HepG2 (cell line): ENCODE results near the gene ZNF19. TPM values are rescaled to one million over a fixed set of nuclear protein-coding genes. Genes with fewer than 3 reads are reported as not detected.

Experiments
- BCLAF1 ChIP-seq: fragments of 450-650 bp; IDR thresholded peaks from 2 replicates; pipeline ENCODE4 v1.6.1; 2017; ENCODE audit warnings: mild to moderate bottlenecking
- CREB1 ChIP-seq, 2 experiments: fragments of 450-650 bp in 1 of 2; IDR thresholded peaks; 2 replicates each; pipeline ENCODE4 v1.6.1; 2016 to 2017; ENCODE audit warnings: control low read depth in 1 of 2, mild to moderate bottlenecking in 1 of 2, missing compliant biosample characterization in 1 of 2, missing genetic modification characterization in 1 of 2
- FOXP1 ChIP-seq, 2 experiments: fragments of 450-650 bp in 1 of 2; IDR thresholded peaks; 2 replicates each; pipeline ENCODE4 v1.6.1; 2017 to 2018; ENCODE audit warnings: antibody characterized with exemption in 1 of 2
- MAZ ChIP-seq, 2 experiments: sonication (generic) in 1 of 2; formaldehyde crosslinking in 1 of 2; IDR thresholded peaks; 2 replicates each; pipeline versions ENCODE4 v1.5.0 to v1.6.1; 2012 to 2020; ENCODE audit warnings: low read depth in 2 of 2, mild to moderate bottlenecking in 2 of 2, borderline replicate concordance in 1 of 2, improper control_type of control experiment in 1 of 2, low read length in 1 of 2, missing genetic modification reagents in 1 of 2, moderate library complexity in 1 of 2
- PCBP2 ChIP-seq: fragments of 200-400 bp; formaldehyde crosslinking; optimal IDR thresholded peaks from 2 replicates; pipeline ENCODE3; 2018; ENCODE audit warnings: low read length, low read depth; ENCODE audit not compliant: poor library complexity, severe bottlenecking
- SAFB2 ChIP-seq: sonication (generic); formaldehyde crosslinking; IDR thresholded peaks from 2 replicates; pipeline ENCODE4 v1.5.1; 2020; ENCODE audit warnings: missing genetic modification reagents, low read depth, mild to moderate bottlenecking, borderline replicate concordance
- SNAPC2 ChIP-seq: sonication (generic); formaldehyde crosslinking; IDR thresholded peaks from 2 replicates; pipeline ENCODE4 v1.8.1; 2022; ENCODE audit warnings: mild to moderate bottlenecking, missing genetic modification reagents
- SRSF4 ChIP-seq: fragments of 200-400 bp; formaldehyde crosslinking; IDR thresholded peaks from one replicate; pipeline ENCODE4 v1.6.1; 2018; ENCODE audit warnings: mild to moderate bottlenecking, low read depth, low read length, moderate library complexity; ENCODE audit not compliant: poor library complexity, severe bottlenecking
- THAP11 ChIP-seq: IDR thresholded peaks from 2 replicates; pipeline ENCODE4 v1.6.1; 2016; ENCODE audit warnings: missing biosample characterization, missing genetic modification reagents
- ZBTB42 ChIP-seq: sonication (generic); formaldehyde crosslinking; IDR thresholded peaks from 2 replicates; pipeline ENCODE4 v1.5.0; 2020; ENCODE audit warnings: mild to moderate bottlenecking, missing genetic modification reagents
- ZBTB49 ChIP-seq: sonication (generic); formaldehyde crosslinking; IDR thresholded peaks from 2 replicates; pipeline ENCODE4 v1.4.0; 2020; ENCODE audit warnings: missing genetic modification reagents, borderline replicate concordance
- ZFP1 ChIP-seq: IDR thresholded peaks from 2 replicates; pipeline ENCODE4 v1.6.1; 2016
- ZNF138 ChIP-seq: sonication (generic); formaldehyde crosslinking; IDR thresholded peaks from 2 replicates; pipeline ENCODE4 v1.5.0; 2020; ENCODE audit warnings: mild to moderate bottlenecking, low read depth, missing genetic modification reagents
- ZNF446 ChIP-seq: sonication (generic); formaldehyde crosslinking; IDR thresholded peaks from 2 replicates; pipeline ENCODE4 v1.5.0; 2020; ENCODE audit warnings: mild to moderate bottlenecking, missing genetic modification reagents
- ZNF513 ChIP-seq: sonication (generic); formaldehyde crosslinking; conservative IDR thresholded peaks from 2 replicates; pipeline ENCODE4 v1.5.0; 2020; ENCODE audit warnings: missing genetic modification reagents
- ZNF557 ChIP-seq: sonication (generic); formaldehyde crosslinking; IDR thresholded peaks from 2 replicates; pipeline ENCODE4 v1.4.0; 2020; ENCODE audit warnings: missing genetic modification reagents
- ZNF878 ChIP-seq: sonication (generic); formaldehyde crosslinking; IDR thresholded peaks from 2 replicates; pipeline ENCODE4 v1.8.1; 2023; ENCODE audit warnings: mild to moderate bottlenecking, missing genetic modification reagents, moderate library complexity
- polyA plus RNA-seq, 8 experiments: library from polyadenylated mRNA; depleted of rRNA in 3 of 8; stranded (reverse) in 7 of 8; unstranded in 1 of 8; fragments of >200 nt; fragmentation: Illumina TruSeq in 4 of 8; extraction: Trizol in 4 of 8; gene quantifications; 2 replicates each; pipeline versions ENCODE4 v1.2.1 to v1.2.3, GENCODE V29; 2011 to 2016; ENCODE audit warnings: low read depth in 4 of 8, missing spikeins in 1 of 8, mixed read lengths in 1 of 8; ENCODE audit not compliant: insufficient read depth in 1 of 8
- total RNA-seq, 5 experiments: library from RNA; depleted of rRNA; stranded (reverse); fragments of >200 nt; fragmentation: Illumina TruSeq; extraction: Trizol; gene quantifications; 2 replicates each; pipeline ENCODE4 v1.2.3, GENCODE V29; 2016; ENCODE audit warnings: low read depth in 1 of 5
- TF ChIP-seq, protein P1 (sequence below): sonication (generic); IDR thresholded peaks from 2 replicates; pipeline ENCODE4 v1.6.1; 2016; ENCODE audit warnings: low read depth, borderline replicate concordance
- TF ChIP-seq, protein P2 (sequence below): sonication (generic); formaldehyde crosslinking; IDR thresholded peaks from 2 replicates; pipeline ENCODE4 v1.8.1; 2023; ENCODE audit warnings: mild to moderate bottlenecking, missing genetic modification reagents, borderline replicate concordance

ZNF19 gene
- total and polyA plus RNA-seq, 2 of the 13 experiments (the other 11 are each of a cell fraction or from before 2014, with no cell fraction given): 3.2 to 5.8 TPM

- no peak for TF ChIP-seq BCLAF1
- peak; percentile 97 for TF ChIP-seq ZBTB49
- TF ChIP-seq ZNF446 (CRISPR knock-in tag): peak; percentile 98; the same call in 1 of the 2 replicates
- peak; percentile 93 for TF ChIP-seq ZNF138
- TF ChIP-seq ZNF878 (CRISPR knock-in tag): peak; percentile 96
- no peak for TF ChIP-seq CREB1 (IDR thresholded peaks at IDR 0.05)
- peak; percentile 42; the same call in 1 of the 2 replicates for TF ChIP-seq CREB1 (CRISPR knock-in tag; IDR thresholded peaks at IDR 0.05)
- TF ChIP-seq, protein P1, sequence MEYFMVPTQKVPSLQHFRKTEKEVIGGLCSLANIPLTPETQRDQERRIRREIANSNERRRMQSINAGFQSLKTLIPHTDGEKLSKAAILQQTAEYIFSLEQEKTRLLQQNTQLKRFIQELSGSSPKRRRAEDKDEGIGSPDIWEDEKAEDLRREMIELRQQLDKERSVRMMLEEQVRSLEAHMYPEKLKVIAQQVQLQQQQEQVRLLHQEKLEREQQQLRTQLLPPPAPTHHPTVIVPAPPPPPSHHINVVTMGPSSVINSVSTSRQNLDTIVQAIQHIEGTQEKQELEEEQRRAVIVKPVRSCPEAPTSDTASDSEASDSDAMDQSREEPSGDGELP: no peak
- TF ChIP-seq, protein P2, sequence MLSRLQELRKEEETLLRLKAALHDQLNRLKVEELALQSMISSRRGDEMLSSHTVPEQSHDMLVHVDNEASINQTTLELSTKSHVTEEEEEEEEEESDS (CRISPR knock-in tag): peak; percentile 89
- peak; percentile 73; the same call in 1 of the 2 replicates for TF ChIP-seq SAFB2 (CRISPR knock-in tag)
- no peak for TF ChIP-seq FOXP1 (IDR thresholded peaks at IDR 0.05)
- TF ChIP-seq FOXP1 (CRISPR knock-in tag; IDR thresholded peaks at IDR 0.05): peak; percentile 35; the same call in 1 of the 2 replicates
- peak; percentile 76 for TF ChIP-seq THAP11
- no peak for TF ChIP-seq ZNF513 (CRISPR knock-in tag)
- peak; percentile 82 for TF ChIP-seq MAZ (IDR thresholded peaks at IDR 0.05; ENCODE audit: borderline replicate concordance, low read depth, low read length)
- peak; percentile 60 for TF ChIP-seq MAZ (CRISPR knock-in tag; IDR thresholded peaks at IDR 0.05; ENCODE audit: low read depth)
- peak; percentile 89; the same call in 1 of the 2 replicates for TF ChIP-seq ZFP1
- no peak for TF ChIP-seq SRSF4
- TF ChIP-seq PCBP2: no peak
- TF ChIP-seq SNAPC2 (CRISPR knock-in tag): no peak
- TF ChIP-seq ZNF557: peak; percentile 99
- peak; percentile 86; the same call in 1 of the 2 replicates for TF ChIP-seq ZBTB42 (CRISPR knock-in tag)
Observed at GRCh38 chr16:71467810-71468209, 21.3 kb downstream of the ZNF19 start (continued).
